HG03139 (cell line): ENCODE measurements around the gene HERC3.
A peak's percentile ranks its signal among the peaks of the same experiment; 100 is the strongest.

ENCODE experiments used
- ATAC-seq: cut with Tn5 transposase; IDR thresholded peaks from one replicate; pipeline ENCODE4 v1.9.1; 2021; ENCODE audit not compliant: unreplicated experiment

HERC3 gene

DNA sequence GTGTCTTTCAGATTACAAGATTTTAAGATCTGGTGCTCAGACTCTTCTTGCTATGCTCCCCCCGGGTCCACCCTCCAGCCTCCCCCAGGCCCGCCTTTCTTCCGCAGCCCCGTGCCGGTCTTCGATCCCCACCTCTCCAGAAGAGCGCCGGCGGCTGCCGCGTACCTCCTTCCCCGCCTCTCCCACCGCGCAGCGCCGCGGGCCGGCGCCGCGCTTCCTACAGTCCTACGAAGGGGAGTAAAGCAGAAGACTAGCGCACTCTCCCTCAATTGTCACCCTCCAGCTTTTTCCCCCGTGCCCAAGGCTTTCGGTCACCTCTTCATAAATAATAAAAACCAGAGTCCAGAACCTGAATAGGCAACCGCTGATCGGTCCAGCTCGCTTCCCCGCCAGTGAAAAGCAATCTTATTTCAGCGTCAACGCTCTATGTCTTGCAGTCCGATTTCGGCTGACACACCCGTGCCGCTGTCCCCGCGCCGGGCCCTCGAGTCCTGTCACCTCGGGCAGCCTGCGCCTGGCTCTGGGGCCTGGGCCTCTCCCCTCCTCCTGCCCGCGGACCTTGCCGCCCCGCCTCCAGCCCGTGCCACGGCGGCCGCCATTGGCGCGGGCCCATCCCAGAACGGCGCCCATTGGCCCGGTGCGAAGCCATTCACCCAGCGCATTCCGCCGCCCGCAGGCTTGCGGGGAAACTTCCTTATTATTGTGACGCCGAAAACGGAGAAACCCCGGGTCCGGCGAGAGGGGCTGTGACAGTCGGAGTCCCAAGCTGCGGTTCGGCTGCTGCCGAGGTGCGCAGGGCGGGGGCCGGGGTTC lies at the start of gene HERC3:
TSS of gene HERC3 (plus strand) at position 694 of the 813 bp plus-strand sequence. CDS start 13,344 bp downstream, outside the sequence.
- ATAC-seq, result peak; percentile 97

DNA sequence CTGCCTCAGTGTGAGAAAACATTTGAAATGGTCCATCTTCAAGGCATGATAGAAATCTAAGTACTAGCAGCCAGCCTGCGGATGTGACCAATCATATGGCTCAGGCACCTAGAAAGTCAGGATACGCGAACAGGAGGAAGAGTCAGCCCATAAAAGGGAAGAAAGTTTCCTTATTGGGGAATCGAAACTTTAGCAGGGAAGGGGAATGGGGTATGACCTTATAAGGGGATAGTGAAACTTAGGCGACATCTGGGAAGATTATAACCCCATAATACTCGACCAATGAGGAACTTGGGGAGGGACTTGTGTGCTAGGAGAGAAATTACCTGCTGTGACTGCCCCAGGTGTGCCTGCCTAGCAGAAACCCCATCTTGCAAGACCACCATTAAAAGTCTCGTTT lies 42.5 kb upstream of the HERC3 start:
- no peak for ATAC-seq

GRCh38 chr4:88567591-88567990 lies 24.7 kb upstream of the HERC3 start:
- no peak for ATAC-seq

DNA sequence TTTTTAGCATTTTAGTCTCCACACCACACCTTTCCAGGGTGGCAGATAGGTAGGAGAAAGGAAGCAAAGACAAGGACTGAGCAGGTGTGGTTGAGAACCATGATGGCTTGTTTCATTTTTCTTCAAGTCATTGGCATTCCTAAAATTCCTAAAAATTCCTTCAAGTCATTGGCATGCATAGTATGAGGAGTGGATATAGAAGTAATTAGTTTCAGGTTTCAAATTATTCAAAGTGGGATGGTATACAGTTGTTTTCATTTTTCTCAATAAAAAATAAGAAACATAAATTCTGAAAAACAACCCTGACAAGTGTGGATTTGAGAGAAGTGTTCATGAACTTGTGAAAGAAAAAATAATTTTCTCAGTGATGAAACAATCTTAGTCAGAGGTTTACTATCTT lies 22.3 kb upstream of the HERC3 start:
- ATAC-seq, result no peak

DNA sequence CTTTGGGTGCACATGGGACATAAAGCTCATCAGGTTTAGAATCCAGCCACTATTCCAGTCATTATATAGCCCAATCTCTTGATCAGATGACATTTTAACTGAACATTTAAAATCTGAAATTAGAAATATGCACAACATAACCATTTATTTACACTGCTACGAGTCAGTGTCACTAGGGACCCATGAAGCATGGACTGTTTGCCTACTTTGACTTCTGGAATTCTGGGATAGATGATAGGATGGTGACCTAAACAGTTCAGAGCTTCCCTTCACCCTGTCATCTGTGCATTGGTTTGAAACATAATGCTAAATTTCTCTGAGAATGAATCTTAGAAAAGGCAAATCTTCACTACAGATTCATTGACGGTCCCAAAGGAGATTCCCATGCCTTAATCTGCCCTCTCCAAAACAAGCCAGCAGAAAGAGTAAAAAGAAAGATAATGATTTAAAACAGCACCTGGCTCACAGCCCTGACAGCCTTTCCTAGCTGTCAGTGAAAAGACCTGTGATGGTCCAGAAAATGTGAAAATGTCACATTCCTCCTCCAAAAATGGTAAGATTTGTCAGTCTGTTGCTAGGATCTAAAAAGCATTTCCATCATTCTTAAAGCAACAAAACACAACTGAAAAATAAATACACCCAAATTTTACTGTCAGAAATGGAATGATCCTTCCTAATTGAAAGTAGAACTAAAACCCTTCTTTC lies 18.9 kb upstream of the HERC3 start:
- ATAC-seq, result no peak

- ATAC-seq, result no peak
Measured at GRCh38 chr4:88573995-88574394, 18.3 kb upstream of the HERC3 start.

- ATAC-seq, result no peak
Measured at GRCh38 chr4:88575186-88575585, 17.1 kb upstream of the HERC3 start.

GRCh38 chr4:88582493-88582892 lies 9.8 kb upstream of the HERC3 start:
- ATAC-seq, result no peak

DNA sequence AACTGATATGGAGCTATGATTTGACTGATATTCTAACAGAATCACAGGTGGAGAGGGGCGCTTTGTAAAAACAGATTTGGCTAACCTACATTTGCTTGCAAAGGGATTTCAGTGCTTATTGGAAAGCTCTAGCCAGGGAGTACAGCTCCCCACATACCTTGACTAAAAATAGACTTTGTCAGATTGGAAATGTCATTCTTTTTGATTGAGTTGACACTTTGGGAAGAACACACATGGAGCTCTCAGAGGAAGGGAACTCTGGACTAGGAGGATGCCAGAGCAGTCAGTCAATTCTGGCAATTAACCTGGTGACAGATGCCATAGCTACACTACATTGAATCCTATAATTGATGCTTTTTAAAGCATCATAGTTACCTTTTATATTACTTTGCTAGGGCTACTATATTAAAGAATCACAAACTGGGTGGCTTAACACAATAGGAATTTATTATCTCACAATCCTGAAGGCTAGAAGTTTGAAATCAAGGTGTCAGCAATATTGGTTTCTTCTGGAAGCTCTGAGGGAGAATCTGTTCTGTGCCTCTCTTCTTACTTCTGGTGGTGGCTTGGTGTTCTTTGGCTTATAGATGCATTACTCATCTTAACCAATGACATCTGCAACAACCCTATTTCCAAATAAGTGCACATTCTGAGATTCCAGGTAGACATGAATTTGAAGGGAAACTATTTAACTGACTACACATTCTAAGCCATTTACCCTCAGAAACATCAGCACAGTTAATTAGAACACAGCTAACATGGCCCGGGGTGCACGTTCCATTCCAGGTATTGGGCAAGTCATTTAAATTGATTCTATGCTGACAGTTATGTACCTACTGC lies 8.4 kb upstream of the HERC3 start:
- no peak for ATAC-seq

DNA sequence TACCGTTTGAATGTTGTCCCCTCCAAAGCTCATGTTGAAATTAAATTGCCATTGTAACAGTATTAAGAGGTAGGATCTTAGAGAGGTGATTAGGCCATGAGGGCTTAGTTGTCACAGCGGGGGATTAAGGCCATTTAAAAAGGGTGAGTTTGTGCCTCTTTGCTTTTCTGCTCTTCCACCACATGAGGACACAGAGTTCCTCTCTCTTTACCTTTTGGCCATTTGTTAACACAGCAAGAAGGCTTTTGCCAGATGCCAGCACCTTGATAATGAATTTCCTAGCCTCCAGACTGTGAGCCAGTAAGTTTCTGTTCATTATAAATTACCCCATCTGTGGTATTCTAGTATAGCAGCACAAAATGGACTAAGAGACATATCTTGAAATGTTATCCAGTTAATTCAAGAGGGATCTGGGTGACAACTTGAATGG lies 7.8 kb upstream of the HERC3 start:
- ATAC-seq, result no peak

GRCh38 chr4:88585917-88586316 lies 6.4 kb upstream of the HERC3 start:
- ATAC-seq, result no peak

- ATAC-seq, result no peak
Measured at GRCh38 chr4:88587306-88587705, 5.0 kb upstream of the HERC3 start.

- peak; percentile 67 for ATAC-seq
Measured at GRCh38 chr4:88592600-88593448, 544 bp downstream of the HERC3 start.

DNA sequence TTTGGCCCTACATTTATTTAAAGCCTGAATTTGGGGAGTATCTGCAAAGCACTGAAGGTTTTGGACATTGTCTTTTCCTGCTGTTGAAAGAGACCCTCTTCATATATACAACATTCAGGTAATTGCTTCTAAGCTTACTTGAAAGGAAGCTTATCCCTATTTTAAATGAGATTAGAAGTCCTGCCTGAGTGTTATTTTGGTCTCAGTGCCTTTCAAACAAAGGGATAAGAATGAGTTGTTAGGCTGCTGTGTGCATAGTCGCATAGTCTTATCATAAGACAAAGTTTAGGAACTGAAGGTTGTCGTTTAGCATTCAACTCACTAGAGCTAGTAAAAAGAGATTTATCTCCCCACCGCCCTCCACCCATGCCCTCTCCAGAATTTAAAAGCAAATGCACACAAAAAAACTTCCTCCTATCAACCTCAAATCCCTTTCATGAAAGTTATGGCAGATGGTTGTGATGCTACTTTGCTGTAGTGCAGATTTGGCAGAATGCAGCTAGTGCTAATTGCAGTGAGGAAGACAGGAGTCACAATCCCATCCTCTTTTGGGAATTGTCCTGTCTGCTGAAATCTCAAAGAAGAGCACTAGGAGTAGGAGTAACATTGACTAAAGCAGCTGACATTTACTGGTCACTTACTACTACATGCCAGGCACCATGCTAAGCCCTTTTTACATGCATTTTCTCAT lies 5.8 kb downstream of the HERC3 start:
- ATAC-seq, result no peak

- no peak for ATAC-seq
Measured at GRCh38 chr4:88599298-88599697, 7.0 kb downstream of the HERC3 start.

DNA sequence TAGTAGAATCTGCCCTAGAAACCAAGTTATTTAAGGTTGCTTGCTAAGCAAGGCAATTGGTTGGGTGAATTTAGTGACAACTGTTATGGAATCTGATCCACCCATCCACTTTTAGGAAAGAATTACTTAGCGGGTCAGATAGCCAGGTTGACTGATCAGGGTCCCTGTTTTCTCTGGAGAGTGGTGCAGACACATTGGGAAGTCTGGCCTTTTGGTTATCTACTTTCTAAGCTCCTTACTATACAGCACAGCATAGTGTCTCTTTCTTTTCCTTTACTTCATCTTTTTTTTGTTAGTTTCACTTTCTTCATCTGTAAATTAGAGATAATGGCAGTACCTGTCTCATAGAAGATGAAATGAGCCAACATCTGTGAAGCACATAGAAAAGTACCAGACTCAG lies 7.4 kb downstream of the HERC3 start:
- no peak for ATAC-seq

- ATAC-seq, result no peak
Measured at GRCh38 chr4:88600176-88600838, 8.0 kb downstream of the HERC3 start.

GRCh38 chr4:88604978-88605678 lies 12.8 kb downstream of the HERC3 start:
- ATAC-seq, result no peak

DNA sequence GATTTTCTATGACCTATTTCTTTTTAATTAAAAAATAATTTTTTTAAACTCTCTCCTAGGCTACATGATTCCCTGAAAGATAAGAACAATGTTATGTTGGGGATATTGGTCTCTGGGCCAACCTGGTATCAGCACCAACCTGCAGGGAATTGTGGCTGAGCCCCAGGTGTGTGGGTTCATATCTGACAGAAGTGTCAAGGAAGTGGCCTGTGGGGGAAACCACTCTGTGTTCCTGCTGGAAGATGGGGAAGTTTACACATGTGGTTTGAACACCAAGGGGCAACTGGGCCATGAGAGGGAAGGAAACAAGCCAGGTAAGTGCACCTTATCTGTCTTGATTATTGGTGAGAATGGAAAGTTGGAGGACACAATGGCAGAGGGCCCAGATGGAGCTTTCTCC lies 13.5 kb downstream of the HERC3 start:
- no peak for ATAC-seq
